ENCODE measurements around the gene PALM2AKAP2.

DNA sequence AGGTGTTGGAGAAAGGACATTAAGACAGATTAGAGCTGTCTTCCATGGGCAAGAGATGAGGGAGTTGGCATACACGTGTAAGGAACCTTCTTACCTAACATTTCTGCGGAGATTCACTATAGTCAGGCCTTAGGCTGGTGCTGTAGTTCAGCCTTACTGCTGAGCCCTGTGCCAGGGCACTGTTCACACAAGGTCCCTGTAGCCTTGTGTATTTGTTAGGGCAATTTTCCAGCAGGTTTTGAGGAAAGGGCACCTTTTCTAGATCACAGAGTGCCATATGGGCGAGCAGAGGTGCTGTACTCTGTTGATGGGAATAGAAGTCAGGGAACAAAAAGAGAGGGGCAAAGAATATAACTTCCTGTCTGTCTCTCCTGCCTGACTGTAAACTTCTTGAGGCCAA, 15.6 kb downstream of the PALM2AKAP2 start:
- TF ChIP-seq, protein P1, sequence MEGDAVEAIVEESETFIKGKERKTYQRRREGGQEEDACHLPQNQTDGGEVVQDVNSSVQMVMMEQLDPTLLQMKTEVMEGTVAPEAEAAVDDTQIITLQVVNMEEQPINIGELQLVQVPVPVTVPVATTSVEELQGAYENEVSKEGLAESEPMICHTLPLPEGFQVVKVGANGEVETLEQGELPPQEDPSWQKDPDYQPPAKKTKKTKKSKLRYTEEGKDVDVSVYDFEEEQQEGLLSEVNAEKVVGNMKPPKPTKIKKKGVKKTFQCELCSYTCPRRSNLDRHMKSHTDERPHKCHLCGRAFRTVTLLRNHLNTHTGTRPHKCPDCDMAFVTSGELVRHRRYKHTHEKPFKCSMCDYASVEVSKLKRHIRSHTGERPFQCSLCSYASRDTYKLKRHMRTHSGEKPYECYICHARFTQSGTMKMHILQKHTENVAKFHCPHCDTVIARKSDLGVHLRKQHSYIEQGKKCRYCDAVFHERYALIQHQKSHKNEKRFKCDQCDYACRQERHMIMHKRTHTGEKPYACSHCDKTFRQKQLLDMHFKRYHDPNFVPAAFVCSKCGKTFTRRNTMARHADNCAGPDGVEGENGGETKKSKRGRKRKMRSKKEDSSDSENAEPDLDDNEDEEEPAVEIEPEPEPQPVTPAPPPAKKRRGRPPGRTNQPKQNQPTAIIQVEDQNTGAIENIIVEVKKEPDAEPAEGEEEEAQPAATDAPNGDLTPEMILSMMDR (IDR thresholded peaks at IDR 0.05; ENCODE audit: poor library complexity) = no peak
- TF ChIP-seq EZH2 (IDR thresholded peaks at IDR 0.05; ENCODE audit: borderline replicate concordance) (no peak), EZH2phosphoT487 (IDR thresholded peaks at IDR 0.05; ENCODE audit: low read depth, severe bottlenecking, unreplicated experiment) (no peak)
